NCI-H146 treated with DMSO at 0.1 percent for 48 hours (cell line): ENCODE results near the gene GAB3.

ENCODE experiments used
- DNase-seq: peaks from one replicate; lab custom pipeline; 2025; ENCODE audit not compliant: unreplicated experiment; lab: John Stamatoyannopoulos, UW

The GAB3 gene

DNA sequence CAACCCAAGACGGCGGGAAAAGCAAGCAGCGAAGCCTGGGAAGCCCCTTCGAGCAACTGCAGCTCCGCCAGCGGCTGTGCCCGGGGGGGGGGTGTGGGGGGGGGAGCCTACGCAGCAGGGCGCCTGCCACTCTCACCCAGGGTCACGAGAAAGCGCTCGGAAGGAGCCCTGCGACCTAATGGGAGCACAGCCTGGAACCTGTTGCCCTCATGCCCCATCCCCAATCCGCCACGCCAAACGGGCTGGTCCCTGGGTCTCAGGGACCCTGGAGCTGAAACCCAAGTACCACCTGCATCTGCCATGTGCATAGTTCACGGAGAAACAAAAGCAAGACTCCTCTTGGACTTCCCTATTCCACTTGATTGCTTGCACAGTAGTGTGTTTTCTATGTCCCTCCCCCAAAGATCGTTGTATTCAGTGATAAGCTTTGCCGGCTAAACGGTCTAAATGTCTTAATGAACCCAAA is 359 bp upstream of the GAB3 start:
- no peak for DNase-seq

DNA sequence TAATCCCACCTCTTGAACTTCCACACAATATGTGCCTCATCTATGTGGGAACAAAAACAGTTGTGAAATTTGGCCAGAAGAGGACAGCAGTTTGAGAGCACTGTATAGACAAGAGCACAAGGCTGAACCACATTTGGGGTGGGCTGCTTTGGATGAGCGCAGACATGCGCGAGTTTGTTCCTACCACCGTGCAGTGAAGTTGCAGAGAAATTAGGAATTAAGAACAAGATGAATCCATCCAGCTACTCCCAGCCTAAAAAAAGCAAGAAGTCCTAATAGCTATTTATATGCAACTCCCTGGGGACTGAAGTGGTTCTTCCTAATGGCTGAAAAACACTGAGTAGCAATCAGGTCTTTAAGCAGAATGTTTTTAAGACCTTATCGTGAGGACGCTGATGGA is 1.0 kb downstream of the GAB3 start:
- DNase-seq, result no peak

DNA sequence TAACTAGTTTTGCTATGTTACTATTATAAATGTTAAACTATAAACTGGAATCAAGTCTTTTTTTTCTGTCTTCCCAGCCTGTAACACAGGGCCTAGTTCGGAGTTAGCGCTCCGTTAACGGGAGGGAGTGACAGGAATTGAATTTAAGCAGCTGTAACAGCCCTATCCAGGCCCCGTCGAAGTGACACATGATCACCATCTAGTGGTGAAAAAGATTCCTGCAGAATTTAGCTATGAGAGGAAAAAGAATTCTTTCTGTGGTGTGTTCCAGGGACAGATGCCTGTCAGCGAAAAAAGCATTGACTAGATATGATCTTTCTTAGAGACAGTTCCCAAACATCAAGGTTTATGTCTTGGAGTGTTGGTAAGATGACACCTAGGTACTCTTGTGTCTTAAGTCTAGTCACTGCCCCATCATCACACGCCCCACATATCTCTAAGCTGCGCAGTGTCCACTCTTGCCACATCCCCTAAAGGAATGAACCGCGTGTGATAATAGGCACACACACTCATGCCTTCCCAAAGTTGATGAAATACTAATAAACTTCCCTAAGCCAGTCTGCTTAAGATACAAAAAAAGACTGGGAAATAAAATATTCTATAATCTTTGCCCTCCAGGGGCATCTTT is 2.1 kb downstream of the GAB3 start:
- peak; percentile 17 for DNase-seq

DNA sequence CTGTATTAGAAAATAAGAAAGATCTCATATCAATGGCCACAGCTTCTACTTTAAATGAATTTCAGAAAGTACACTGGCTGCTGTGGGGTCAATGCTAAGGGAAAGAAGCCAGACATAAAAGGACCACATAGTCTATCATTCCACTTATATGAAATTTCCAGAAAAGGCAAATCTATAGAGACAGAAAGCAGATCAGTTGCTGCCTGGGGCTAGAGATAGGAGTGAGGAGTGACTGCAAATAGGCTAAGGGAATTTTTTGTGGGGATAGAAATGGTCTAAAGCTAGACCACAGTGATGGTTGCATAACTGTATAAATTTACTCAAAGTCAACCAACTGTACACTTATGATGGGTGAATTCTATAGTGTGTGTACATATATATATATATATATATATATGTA is 8.3 kb downstream of the GAB3 start:
- no peak for DNase-seq

DNA sequence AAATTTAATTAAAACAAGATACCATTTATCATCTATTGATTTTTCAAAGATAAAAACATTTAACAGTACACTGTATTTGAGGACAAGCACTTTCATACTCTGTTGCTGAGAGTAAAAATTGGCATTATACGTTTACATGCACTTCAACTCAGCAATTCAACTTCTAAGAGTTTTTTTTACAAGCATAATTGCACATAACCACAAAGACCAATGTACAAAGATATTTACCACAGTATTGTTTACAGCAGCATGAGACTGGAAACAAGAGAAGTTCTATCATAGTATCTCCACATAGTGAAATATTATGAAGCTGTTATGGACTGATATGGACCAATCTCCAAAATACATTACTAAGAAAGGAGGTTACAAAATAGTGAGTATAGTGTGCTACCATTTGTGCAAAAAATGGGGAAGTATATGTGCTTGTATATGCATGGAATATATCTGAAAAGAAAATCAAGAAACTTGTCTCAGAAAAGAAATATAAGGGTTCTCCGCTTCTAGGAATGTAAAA is 10.9 kb downstream of the GAB3 start:
- DNase-seq, result no peak

DNA sequence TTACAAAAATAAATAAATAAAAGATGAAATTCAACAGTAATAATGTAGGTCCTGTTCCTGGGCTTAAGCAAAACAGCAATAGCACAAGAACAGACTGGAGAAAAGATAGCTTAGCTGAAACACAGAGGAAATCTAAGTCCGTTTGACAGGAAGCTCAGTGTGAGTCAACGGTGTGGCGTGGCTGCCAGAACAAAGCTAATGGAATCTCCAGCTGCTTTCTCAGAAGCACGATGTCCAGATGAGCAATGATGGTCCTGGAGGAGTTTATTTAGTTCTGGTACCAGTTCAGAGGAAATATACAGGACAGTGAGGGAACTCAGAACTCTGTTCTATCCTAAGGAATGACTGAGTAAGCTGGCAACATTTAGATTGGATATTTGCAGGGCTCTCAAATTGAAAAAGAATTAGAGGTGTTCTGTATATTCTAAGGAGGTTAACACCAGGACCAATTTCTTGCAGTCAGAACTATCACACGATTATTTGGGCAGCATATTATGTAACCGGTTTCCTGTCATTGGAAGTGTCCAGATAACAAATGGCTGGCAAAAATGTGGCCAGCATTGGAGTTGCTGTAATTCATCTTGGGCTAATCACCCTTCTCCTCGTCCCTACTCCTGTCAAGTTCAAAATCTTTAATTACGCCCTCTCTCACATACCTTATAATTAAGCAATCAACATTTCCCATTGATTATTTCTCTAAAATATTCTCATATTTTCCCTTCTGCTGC is 12.7 kb downstream of the GAB3 start:
- DNase-seq, result no peak

DNA sequence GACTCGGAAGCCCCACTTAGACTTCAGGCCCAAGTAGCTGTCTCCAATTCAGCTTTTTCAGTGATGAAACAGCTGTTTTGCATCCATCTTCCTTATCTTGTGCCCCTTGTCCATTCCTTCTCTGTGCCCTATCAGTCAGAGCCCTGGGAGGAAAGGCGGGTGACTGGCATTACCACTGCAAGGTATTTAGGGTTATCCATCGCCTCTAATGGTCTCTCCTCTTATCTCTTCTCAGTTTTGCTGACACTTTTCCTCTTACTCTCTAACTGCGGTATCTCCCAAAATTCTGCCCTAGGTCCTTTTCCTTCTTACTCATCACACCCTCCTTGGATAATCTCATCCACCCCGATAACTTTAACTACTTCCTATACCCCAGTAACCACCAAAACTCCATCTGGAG is 13.7 kb downstream of the GAB3 start:
- no peak for DNase-seq

DNA sequence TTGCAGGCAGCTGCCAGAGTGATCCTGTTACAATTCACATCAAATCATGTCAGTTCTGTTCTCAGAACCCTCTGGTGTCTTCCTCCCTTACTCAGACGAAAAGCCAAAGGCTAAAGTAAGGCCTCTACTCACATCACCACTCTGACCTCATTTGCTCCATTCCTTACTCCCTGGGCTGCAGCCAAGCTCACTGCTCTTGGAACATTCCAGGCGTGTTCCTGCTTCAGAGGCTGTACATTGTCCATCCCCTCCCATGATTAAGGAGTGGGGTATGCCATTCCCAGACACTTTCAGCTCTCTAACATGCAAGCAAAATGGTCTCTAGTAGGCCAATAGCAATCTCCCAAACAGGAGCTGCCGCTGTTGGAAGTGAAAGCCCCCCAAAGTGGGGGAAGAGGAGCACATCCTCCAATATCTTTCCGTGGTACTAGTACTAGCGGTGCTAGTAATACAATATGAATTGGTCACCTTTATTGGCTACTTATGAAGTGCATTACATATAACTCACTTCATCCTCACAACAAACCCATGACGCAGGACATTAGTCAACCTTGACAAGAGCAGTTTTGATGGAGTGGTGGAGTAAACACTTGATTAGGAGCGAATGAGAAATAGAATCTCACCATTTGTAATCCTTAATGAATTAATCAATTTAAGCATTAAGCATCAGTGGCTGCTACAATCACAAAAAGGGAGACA is 15.0 kb downstream of the GAB3 start:
- no peak for DNase-seq

DNA sequence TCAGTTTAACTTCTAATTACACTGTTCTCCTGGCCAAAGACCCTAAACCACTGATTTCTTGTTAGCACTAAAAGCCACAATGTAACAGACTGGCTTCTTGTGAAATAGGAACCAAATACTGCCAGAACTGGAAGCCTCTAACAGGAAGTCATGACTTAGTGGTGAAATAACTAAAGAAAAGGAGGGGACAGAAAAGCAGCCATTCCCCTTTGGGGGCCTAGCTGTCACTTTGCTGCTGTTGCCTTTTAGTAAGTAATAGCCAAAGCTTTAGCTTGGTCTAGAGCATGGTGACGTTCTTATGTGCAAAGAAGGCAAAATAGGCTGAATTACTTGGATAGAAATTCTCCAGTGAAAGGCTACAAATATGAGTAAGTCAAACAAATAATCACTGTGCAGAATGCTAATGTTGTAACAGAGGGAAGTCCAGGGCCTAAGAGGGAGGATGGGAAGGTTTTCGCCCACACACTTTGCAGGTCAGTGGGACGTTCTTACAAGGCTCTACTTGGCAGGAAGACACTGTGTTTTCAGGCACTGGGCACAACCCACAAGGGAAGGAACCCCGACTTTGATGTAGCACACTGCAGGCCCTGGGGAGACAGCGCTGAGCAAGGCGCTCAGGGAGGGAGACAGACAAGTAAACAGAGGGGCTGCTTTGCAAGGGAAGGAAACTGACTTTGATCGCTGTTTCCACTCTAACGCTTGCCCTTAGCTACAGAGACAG is 16.7 kb downstream of the GAB3 start:
- DNase-seq, result no peak

DNA sequence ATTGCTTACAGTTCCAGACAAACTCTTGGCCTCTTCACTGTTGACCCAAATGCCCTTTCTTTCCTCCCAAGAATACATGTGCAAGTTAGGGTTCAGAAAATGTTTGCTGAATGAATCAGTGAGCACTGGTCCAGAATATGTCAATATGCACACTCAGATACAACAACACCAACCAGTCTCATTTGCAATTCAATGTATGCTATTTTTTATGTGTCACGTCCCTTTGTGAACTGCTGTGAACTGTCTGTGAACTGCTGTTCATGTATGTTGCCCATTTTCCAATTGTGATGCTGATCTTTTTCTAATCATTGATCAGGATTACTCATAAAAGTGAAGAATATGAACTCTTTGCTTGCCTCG is 17.8 kb downstream of the GAB3 start:
- no peak for DNase-seq

DNA sequence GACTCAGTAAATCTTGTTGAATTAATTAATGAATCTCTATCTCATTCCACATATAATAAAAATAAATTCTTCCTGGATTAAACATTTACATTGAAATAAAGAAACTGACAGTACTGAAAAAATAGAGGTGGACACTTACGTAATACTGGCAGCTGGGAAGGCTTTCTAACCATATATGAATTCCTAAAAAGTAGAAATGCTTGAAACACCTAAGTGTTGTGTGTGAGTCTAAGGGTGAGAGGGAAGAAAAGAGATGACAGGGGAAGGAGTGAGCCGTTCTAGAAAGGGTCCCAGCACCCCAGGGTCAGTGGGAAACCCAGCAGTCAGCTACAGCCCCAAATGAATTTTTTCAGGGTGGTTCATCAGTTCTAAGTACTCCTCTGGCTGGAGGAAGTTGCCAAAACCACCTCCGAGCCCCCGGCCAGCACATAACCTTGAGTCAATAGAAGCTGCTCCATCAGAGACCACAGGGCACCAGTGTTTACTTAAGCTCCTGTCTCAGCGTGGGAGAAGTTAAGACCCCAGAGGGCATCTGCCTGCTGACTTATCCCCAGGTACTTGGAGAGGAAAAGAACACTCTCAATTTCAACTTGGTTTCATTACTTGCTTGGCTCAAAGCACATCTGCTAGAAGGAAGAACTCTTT is 18.3 kb downstream of the GAB3 start:
- no peak for DNase-seq

DNA sequence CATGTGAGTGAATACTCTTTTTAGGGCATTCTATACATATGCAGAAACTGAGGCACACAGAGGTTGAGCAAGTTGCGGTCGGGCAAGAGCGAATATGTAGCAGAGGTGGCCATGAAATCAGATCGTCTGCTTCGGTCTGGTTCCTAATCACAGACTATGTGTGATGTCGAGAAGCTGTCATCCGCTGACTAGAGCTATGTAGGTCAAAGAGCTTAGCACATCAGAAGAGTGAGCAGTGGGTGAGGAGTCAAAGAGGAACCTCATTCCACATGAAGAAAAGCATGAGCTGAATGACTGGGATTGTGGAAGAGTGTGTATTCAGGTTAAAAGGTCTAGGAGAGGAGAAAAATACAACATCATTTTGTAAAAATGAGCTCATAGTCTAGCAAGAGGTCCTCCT is 19.0 kb downstream of the GAB3 start:
- no peak for DNase-seq

DNA sequence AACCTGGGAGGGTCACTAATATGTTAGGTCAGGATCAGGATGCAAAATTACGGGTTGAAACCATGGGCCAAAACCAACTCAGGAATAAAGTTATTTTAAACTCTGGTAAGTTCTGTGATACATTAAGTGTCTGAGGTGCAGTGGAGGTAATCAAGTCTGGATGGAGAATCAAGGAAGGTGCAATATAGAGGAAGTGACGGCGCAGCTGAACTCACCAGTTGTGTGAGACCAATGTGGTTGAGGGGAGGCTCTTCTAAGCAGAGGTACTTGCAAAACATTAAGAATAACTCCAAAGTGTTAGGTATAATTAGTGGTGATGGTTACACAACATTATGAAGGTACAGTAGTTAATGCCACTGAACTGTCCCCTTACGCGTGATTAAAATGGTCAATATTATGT is 19.7 kb downstream of the GAB3 start:
- DNase-seq, result no peak

DNA sequence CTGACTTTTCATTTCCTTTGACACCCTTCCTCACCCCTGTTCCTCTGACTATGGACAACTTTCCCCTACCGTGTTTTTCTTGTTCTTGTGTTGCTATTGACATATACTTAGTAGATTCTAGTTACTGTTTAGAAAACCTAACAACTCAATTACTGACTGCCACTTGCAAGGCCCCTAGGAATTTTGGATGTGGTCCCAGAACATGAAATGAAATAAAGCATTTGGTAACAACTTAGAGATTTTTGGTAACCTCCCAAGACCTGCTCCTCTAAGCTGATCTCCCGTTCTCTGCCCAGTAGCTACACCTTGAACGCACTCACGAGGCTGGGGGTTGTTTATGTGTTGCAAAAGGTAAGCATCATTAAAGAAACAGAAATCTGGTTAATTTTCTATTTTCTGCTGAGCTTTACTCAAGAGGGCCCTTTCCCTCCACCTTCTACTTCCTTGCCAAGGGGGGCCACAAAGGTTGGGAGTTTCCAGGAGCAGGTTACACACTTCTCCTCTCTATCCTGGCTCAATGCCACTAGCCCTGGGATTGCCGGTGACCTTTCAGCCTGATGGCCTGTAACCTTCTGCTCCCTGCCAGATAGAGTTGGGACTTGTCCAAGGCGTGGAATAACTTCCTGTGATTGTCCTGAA is 20.5 kb downstream of the GAB3 start:
- DNase-seq, result no peak

DNA sequence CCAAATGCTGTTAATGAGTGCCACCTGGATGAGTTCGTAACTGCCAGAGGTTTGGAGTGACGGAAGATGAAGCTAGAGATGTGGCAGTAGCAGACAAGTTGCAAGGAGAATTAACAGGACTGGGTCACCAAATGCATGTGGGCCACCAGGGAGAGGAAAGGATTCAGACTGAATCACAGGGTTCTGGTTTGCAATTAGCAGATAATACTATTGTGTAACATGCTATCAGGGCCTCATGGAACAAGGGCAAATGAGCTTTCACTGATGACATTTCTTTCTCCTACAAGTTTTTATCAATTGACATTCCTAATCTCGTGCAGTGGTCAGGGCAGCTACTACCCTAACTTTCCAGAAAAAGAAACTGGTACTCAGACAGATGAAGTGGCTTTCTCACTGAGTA is 21.4 kb downstream of the GAB3 start:
- no peak for DNase-seq

DNA sequence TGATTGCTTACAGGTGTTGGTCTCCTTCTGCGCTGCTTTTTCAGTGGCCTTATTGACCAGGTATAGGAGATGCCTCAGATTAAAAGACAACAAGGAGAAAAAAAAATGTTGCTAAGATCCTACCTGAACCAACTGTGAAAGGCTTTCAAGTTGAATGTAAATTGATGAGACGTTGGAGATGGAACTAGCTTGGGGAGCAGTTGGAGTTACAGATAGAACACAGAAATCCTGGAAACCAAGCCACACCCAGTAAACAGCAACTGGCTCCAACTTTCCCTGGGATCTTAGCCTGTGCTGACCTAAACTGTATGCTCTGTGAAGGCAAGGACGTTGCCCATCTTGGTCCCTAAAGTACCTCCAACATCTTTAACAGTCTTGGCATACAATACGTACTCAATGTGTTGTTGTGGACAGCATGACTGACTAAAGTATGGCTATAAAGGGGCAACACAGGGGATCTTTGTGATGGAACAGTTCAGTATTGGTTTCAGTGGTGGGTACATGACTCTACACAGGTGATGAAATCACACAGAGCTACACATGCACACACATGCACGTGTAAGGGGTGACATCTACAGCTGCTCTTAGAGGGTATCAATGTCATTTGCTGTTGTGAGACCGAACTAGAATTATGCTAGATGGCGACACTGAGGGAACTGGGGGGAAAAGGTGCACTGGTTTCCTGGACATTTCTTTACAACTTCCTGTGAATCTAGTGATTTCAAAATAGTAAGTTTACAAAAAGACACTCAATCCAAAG is 22.3 kb downstream of the GAB3 start:
- DNase-seq, result no peak

DNA sequence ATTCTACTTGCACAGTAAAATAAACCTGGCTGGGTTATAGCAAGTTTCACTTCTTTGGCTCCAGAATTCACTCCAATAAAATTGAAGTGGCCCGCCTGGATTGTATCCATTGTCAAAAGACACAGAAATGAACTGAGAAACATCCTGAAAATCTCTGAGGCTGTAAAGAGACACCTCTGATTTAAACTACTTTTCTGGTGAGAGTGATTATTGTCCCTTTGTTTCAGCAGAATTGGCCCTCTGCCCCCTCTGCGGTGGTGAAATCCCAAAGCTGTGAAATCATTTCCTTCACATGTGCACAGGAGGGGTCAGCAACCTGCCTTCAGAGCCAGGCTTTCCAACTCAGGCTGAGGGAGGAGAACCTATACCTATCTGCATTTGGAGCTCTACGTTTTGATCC is 23.0 kb downstream of the GAB3 start:
- no peak for DNase-seq

DNA sequence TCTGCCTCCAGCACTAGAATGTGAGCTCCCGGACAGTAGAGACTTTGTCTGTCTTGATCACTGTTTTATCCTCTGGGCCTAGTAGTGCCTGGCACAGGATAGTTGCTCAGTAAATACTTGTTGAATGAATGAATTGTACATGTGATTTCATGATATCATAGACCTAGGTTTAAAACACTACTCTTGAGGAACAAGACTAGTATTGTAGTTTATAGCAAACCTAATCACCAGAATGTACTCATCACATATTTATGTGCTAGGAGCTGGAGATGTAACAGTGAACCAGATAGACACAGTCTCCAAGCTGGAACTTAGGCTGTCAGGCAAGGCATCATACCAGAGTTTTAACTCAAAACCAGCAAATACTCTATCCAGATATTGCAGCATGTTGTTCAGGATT is 23.5 kb downstream of the GAB3 start:
- DNase-seq, result no peak

DNA sequence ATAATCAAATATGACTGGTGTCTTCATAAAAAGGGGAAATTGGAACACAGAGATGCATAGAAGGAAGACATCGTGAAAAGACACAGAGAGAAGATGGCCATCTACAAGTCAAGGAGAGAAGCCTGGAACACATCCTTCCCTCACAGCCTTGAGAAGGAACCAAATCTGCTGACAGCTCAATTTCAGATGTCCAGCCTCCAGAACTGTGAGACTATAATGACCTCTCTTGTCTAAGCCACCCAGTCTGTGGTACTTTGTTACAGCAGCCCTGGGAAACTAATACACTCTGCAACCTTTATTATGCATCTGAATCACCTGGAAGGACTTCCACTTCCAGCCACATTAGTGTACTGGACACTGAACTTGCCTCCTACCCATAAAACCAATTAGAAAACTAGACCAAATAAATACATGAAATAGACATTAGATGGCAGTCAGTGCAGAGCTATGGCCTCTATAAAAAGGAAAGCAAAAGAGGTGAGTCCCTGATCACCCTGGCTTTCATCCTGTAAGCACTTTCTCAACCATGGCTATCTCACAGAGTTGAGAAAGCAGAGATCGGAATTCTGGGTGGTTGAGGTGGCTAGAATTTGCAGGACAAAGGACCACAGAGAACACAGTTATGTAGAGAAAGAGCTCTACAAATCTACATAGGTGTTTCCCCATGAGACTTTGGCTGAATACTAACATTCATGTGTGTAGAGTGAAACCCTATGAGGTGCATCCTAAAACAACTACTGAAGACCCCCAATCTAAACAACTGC is 25.7 kb downstream of the GAB3 start:
- no peak for DNase-seq
